ENCODE measurements around the gene RBM33.

DNA sequence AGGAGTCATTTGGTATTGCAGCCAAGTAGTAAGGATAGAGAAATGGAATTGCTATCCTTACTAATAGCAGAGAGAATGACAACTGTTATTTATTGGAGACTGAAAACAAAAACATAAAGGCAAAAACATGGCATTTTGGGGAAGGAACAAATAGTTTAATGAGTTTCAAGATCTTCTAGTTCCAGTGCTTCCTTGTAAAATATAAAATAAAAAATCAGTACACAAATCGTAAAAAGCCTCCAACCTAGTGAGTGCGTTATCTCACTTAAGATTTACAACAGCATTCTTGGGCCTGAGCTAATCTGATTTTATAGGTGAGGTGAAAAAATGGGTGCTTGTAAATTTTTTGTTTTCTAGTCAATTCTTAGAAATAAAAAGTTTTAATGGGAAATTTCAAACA lies 3.3 kb downstream of the RBM33 start:
- no peak for TF ChIP-seq SOX6 (IDR thresholded peaks at IDR 0.05)
- no peak for TF ChIP-seq SMC3 (conservative IDR thresholded peaks at IDR 0.05; ENCODE audit: insufficient read depth, low read depth, low read length)

Measured in K562 (cell line).